ENCODE measurements around the gene LIN7B.

DNA sequence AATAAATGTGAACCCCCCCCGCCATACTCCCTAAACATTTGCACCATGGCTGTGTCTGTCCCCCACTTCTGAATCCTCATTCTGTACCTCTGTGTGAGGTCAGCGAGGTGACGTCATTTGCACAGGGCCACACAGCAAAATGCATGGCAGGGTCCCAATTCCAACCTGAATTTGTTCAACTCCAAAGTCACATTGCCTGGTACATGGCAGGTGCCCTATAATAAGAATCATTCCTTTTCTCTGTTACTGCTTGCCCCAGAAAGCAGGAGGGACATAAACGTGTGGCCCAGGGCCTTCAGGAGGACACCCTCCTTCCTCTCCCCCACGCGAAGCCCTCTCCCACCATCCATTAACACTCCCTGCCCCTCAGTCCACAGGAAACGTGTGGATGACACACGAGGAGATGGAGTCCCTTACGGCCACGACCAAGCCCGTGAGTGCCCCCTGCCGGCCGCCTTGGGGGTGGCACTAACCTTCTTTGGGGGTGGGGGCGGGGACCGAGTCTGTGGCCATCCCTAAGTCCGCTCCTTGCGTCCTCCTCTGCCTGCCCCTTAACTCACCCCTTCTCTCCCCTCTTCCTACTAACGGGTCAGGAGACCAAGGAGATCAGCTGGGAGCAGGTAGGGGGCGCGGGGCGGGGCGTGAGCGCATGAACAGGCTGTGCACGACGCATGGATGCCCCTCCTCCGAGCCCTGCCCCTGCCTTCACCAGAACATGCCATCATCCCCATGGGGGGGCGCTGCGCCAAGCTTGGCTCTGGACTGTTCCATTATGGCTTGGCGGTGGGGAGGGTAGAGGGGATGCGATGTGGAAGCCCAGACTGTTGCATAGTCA, 31.6 kb downstream of the LIN7B start:
- TF ChIP-seq, protein P1, sequence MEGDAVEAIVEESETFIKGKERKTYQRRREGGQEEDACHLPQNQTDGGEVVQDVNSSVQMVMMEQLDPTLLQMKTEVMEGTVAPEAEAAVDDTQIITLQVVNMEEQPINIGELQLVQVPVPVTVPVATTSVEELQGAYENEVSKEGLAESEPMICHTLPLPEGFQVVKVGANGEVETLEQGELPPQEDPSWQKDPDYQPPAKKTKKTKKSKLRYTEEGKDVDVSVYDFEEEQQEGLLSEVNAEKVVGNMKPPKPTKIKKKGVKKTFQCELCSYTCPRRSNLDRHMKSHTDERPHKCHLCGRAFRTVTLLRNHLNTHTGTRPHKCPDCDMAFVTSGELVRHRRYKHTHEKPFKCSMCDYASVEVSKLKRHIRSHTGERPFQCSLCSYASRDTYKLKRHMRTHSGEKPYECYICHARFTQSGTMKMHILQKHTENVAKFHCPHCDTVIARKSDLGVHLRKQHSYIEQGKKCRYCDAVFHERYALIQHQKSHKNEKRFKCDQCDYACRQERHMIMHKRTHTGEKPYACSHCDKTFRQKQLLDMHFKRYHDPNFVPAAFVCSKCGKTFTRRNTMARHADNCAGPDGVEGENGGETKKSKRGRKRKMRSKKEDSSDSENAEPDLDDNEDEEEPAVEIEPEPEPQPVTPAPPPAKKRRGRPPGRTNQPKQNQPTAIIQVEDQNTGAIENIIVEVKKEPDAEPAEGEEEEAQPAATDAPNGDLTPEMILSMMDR (tag by site-specific recombination; IDR thresholded peaks at IDR 0.05), result peak; percentile 97
- TF ChIP-seq, protein P2, sequence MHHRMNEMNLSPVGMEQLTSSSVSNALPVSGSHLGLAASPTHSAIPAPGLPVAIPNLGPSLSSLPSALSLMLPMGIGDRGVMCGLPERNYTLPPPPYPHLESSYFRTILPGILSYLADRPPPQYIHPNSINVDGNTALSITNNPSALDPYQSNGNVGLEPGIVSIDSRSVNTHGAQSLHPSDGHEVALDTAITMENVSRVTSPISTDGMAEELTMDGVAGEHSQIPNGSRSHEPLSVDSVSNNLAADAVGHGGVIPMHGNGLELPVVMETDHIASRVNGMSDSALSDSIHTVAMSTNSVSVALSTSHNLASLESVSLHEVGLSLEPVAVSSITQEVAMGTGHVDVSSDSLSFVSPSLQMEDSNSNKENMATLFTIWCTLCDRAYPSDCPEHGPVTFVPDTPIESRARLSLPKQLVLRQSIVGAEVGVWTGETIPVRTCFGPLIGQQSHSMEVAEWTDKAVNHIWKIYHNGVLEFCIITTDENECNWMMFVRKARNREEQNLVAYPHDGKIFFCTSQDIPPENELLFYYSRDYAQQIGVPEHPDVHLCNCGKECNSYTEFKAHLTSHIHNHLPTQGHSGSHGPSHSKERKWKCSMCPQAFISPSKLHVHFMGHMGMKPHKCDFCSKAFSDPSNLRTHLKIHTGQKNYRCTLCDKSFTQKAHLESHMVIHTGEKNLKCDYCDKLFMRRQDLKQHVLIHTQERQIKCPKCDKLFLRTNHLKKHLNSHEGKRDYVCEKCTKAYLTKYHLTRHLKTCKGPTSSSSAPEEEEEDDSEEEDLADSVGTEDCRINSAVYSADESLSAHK (tag by site-specific recombination; IDR thresholded peaks at IDR 0.05), result no peak
- TF ChIP-seq, protein P3, sequence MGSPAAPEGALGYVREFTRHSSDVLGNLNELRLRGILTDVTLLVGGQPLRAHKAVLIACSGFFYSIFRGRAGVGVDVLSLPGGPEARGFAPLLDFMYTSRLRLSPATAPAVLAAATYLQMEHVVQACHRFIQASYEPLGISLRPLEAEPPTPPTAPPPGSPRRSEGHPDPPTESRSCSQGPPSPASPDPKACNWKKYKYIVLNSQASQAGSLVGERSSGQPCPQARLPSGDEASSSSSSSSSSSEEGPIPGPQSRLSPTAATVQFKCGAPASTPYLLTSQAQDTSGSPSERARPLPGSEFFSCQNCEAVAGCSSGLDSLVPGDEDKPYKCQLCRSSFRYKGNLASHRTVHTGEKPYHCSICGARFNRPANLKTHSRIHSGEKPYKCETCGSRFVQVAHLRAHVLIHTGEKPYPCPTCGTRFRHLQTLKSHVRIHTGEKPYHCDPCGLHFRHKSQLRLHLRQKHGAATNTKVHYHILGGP (tag by site-specific recombination; IDR thresholded peaks at IDR 0.05), result no peak
- TF ChIP-seq ZFP69B (tag by site-specific recombination; IDR thresholded peaks at IDR 0.05), result 0 out of 2 replicates have a peak, but pooled peaks have one; percentile 15
- TF ChIP-seq ZNF530 (tag by site-specific recombination; IDR thresholded peaks at IDR 0.05; ENCODE audit: low read depth), result no peak
- TF ChIP-seq ZNF121 (tag by site-specific recombination; IDR thresholded peaks at IDR 0.05), result no peak
- TF ChIP-seq RBAK (tag by site-specific recombination; IDR thresholded peaks at IDR 0.05), result no peak
- TF ChIP-seq ZNF138 (tag by site-specific recombination; IDR thresholded peaks at IDR 0.05; ENCODE audit: borderline replicate concordance), result no peak
- TF ChIP-seq, protein P4, sequence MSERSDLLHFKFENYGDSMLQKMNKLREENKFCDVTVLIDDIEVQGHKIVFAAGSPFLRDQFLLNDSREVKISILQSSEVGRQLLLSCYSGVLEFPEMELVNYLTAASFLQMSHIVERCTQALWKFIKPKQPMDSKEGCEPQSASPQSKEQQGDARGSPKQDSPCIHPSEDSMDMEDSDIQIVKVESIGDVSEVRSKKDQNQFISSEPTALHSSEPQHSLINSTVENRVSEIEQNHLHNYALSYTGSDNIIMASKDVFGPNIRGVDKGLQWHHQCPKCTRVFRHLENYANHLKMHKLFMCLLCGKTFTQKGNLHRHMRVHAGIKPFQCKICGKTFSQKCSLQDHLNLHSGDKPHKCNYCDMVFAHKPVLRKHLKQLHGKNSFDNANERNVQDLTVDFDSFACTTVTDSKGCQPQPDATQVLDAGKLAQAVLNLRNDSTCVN (tag by site-specific recombination; optimal IDR thresholded peaks at IDR 0.05), result peak; percentile 53
- TF ChIP-seq ZNF624 (tag by site-specific recombination; IDR thresholded peaks at IDR 0.05), result no peak
- TF ChIP-seq, protein P5, sequence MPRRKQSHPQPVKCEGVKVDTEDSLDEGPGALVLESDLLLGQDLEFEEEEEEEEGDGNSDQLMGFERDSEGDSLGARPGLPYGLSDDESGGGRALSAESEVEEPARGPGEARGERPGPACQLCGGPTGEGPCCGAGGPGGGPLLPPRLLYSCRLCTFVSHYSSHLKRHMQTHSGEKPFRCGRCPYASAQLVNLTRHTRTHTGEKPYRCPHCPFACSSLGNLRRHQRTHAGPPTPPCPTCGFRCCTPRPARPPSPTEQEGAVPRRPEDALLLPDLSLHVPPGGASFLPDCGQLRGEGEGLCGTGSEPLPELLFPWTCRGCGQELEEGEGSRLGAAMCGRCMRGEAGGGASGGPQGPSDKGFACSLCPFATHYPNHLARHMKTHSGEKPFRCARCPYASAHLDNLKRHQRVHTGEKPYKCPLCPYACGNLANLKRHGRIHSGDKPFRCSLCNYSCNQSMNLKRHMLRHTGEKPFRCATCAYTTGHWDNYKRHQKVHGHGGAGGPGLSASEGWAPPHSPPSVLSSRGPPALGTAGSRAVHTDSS (tag by site-specific recombination; IDR thresholded peaks at IDR 0.05), result no peak

Data from HEK293 (cell line).